Measurements from ENCODE around the gene GDAP1L1. TPM values are rescaled to one million over a fixed set of nuclear protein-coding genes. Genes with fewer than 3 reads are reported as not detected.

Gene GDAP1L1
- polyA plus RNA-seq, 1 of the 3 experiments (the other 2 are of a cell fraction): 0.30 TPM

GRCh38 chr20:44306927-44307326, 59.8 kb downstream of the GDAP1L1 start:
- Histone ChIP-seq H3K9me3 (no peaks in the 10 kb centered on the region), H3K9me2 (no peaks in the 10 kb centered on the region), H3K4me2 (no peak overlapping the region), H3K36me3 (replicated peaks in 1 of 2; ENCODE audit: control insufficient read depth in 1 of 2, insufficient read depth in 2 of 2, low read length in 1 of 2) (peaks cover 2 to 3% of the 10 kb centered on the region in 2 experiments), H3K27ac (ENCODE audit: low read depth in 2 of 2, low read length in 1 of 2) (no peak overlapping the region), H3K79me2 (ENCODE audit: insufficient read depth) (peaks cover 13% of the 10 kb centered on the region; the same call in 1 of the 2 replicates), H3K9ac (no peak overlapping the region), H2AFZ (ENCODE audit: low read depth) (no peak overlapping the region), H3K4me1 (ENCODE audit: control insufficient read depth in 1 of 2, insufficient read depth in 2 of 2, low read depth in 1 of 2, low read length in 1 of 2) (peaks cover 4 to 10% of the 10 kb centered on the region in 2 experiments; a peak in 1 of 4 replicates), H3K4me3 (ENCODE audit: low read depth in 2 of 2, low read length in 1 of 2) (no peak overlapping the region), H3K27me3 (ENCODE audit: insufficient read depth) (no peaks in the 10 kb centered on the region), H4K20me1 (ENCODE audit: insufficient read depth) (no peaks in the 10 kb centered on the region), H3F3A (replicated peaks; ENCODE audit: insufficient read depth) (no peaks in the 10 kb centered on the region)
- DNase-seq: no peak
- WGBS (ENCODE audit: low lambda C conversion rate): 78% methylated on average over 9 of the region's 9 CpGs
- ChIA-PET POLR2A (no interaction called here), CTCF (interaction anchor here (1.3 to 10.7 kb wide), 2 partner anchors 77 to 92 kb away, joined by 4 to 264 read pairs; partner anchors contain the start of gene OSER1)
- no peak for TF ChIP-seq TCF12 (IDR thresholded peaks at IDR 0.05)
- no peak for TF ChIP-seq RXRA (IDR thresholded peaks at IDR 0.05; ENCODE audit: borderline replicate concordance, low read depth)
- no peak for TF ChIP-seq REST (IDR thresholded peaks at IDR 0.05; ENCODE audit: low read depth, low read length)
- TF ChIP-seq USF2 (IDR thresholded peaks at IDR 0.05; ENCODE audit: borderline replicate concordance, low read depth, low read length): no peak
- TF ChIP-seq MXI1 (IDR thresholded peaks at IDR 0.05; ENCODE audit: low read depth, low read length): no peak
- TF ChIP-seq TEAD4 (IDR thresholded peaks at IDR 0.05; ENCODE audit: borderline replicate concordance, insufficient read depth): no peak
- TF ChIP-seq CHD2 (IDR thresholded peaks at IDR 0.05; ENCODE audit: low read length, partially characterized antibody): no peak
- no peak for TF ChIP-seq USF1 (IDR thresholded peaks at IDR 0.05; ENCODE audit: borderline replicate concordance, low read depth)
- no peak for TF ChIP-seq ZBTB33 (IDR thresholded peaks at IDR 0.05; ENCODE audit: borderline replicate concordance, low read depth)
- no peak for TF ChIP-seq YY1 (IDR thresholded peaks at IDR 0.05; ENCODE audit: low read depth)

Data from SK-N-SH (cell line).